T-helper 1 cell (primary cell): Measurements from ENCODE around the gene CYP4F8.
"Not testable (repeated sequence)": the region's sequence is repeated elsewhere in the genome, so short reads cannot be mapped to it uniquely, and the experiment has no call there.

ENCODE experiments used
- DNase-seq, 5 donors: peaks; one replicate each; pipeline ENCODE4 v3.0.0-alpha.2; 2012 to 2020
- total RNA-seq, 4 donors: gene quantifications; one replicate each; lab custom pipeline; 2026; lab: John Stamatoyannopoulos, UW

The CYP4F8 gene
- 0 to 0.12 (median 0) reads per million in 4 donors for total RNA-seq

- no peak for DNase-seq
Observed at GRCh38 chr19:15614507-15615379, at the start of gene CYP4F8. Gene CYP4F8 (plus strand): TSS chr19:15615218. CDS start chr19:15615617, 399 bp downstream.

GRCh38 chr19:15570420-15570819 lies 44.6 kb upstream of the CYP4F8 start:
- DNase-seq: no peak

- DNase-seq: no peak
Observed at GRCh38 chr19:15575406-15575805, 39.6 kb upstream of the CYP4F8 start.

- DNase-seq: no peak
Observed at GRCh38 chr19:15576526-15577156, 38.4 kb upstream of the CYP4F8 start.

- no peak for DNase-seq
Observed at GRCh38 chr19:15577184-15577771, 37.7 kb upstream of the CYP4F8 start.

- no peak for DNase-seq
Observed at GRCh38 chr19:15583346-15583745, 31.7 kb upstream of the CYP4F8 start.

GRCh38 chr19:15584095-15584494 lies 30.9 kb upstream of the CYP4F8 start:
- no peak for DNase-seq

GRCh38 chr19:15584541-15585115 lies 30.4 kb upstream of the CYP4F8 start:
- DNase-seq: peak; percentile 51 to 83 (median 66)

GRCh38 chr19:15587663-15588062 lies 27.4 kb upstream of the CYP4F8 start:
- DNase-seq: no peak

GRCh38 chr19:15588265-15588664 lies 26.8 kb upstream of the CYP4F8 start:
- DNase-seq: no peak

GRCh38 chr19:15589760-15590451 lies 25.1 kb upstream of the CYP4F8 start:
- no peak for DNase-seq

- DNase-seq: no peak
Observed at GRCh38 chr19:15591796-15592195, 23.2 kb upstream of the CYP4F8 start.

GRCh38 chr19:15592506-15592905 lies 22.5 kb upstream of the CYP4F8 start:
- not testable (repeated sequence) for DNase-seq

- DNase-seq: not testable (repeated sequence)
Observed at GRCh38 chr19:15593766-15594165, 21.3 kb upstream of the CYP4F8 start.

- no peak for DNase-seq
Observed at GRCh38 chr19:15595069-15595468, 19.9 kb upstream of the CYP4F8 start.

GRCh38 chr19:15607978-15608925 lies 6.8 kb upstream of the CYP4F8 start:
- not testable (repeated sequence) for DNase-seq

- DNase-seq: no peak
Observed at GRCh38 chr19:15609261-15609660, 5.8 kb upstream of the CYP4F8 start.

GRCh38 chr19:15612342-15612741 lies 2.7 kb upstream of the CYP4F8 start:
- DNase-seq: no peak

- no peak for DNase-seq
Observed at GRCh38 chr19:15613338-15613737, 1.7 kb upstream of the CYP4F8 start.

- DNase-seq: no peak
Observed at GRCh38 chr19:15615526-15615925, 508 bp downstream of the CYP4F8 start.

GRCh38 chr19:15616183-15616582 lies 1.2 kb downstream of the CYP4F8 start:
- DNase-seq: no peak
